H54 (cell line): ENCODE results near the gene GPR153.
A peak's percentile ranks its signal among the peaks of the same experiment; 100 is the strongest.

Source experiments
- DNase-seq: peaks from one replicate; pipeline ENCODE4 v3.0.0; 2011; ENCODE audit warnings: low spot score, mixed read lengths; ENCODE audit not compliant: insufficient read length
- FAIRE-seq: peaks from 3 replicates; lab custom pipeline; 2011; peaks lifted over from hg19 to GRCh38; lab: Jason Lieb, UNC
- POLR2A ChIP-seq: IDR thresholded peaks from 2 replicates; pipeline ENCODE4 v1.6.1; 2011; ENCODE audit warnings: low read depth, mild to moderate bottlenecking, low read length

The GPR153 gene

GRCh38 chr1:6254691-6255090 lies 6.2 kb downstream of the GPR153 start:
- TF ChIP-seq POLR2A, result no peak
- no peak for FAIRE-seq
- DNase-seq, result no peak

GRCh38 chr1:6253380-6253779 lies 7.5 kb downstream of the GPR153 start:
- no peak for TF ChIP-seq POLR2A
- FAIRE-seq (no peak), DNase-seq (no peak)

DNA sequence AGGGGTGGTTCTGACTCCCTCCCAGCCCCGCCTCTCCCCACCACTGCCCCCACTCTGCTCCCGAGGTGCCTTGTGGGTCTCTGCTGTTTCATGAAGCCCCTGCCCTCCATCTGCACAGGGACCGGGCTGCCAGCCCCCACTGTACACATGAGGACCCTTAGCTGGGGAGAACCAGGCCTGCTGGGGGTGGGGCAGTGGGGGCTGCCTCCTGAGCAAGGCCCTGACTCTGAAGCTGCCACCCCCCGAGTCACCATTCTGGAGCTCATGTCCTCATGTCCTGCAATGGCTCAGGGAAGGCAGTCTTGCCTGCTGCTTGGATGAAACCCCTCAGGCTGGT lies 8.6 kb downstream of the GPR153 start:
- DNase-seq (no peak), FAIRE-seq (no peak)
- no peak for TF ChIP-seq POLR2A

GRCh38 chr1:6251681-6252373 lies 9.1 kb downstream of the GPR153 start:
- no peak for FAIRE-seq
- no peak for TF ChIP-seq POLR2A
- DNase-seq, result no peak

GRCh38 chr1:6251233-6251632 lies 9.7 kb downstream of the GPR153 start:
- DNase-seq (no peak), FAIRE-seq (no peak)
- TF ChIP-seq POLR2A, result no peak

- TF ChIP-seq POLR2A, result no peak
- FAIRE-seq (no peak), DNase-seq (no peak)
Measured at GRCh38 chr1:6249739-6250689, 10.9 kb downstream of the GPR153 start.

- DNase-seq (no peak), FAIRE-seq (no peak)
- TF ChIP-seq POLR2A, result no peak
Measured at GRCh38 chr1:6248932-6249738, 11.8 kb downstream of the GPR153 start.

- FAIRE-seq, result no peak
- DNase-seq, result no peak
Measured at GRCh38 chr1:6248161-6248776, 12.6 kb downstream of the GPR153 start.

DNA sequence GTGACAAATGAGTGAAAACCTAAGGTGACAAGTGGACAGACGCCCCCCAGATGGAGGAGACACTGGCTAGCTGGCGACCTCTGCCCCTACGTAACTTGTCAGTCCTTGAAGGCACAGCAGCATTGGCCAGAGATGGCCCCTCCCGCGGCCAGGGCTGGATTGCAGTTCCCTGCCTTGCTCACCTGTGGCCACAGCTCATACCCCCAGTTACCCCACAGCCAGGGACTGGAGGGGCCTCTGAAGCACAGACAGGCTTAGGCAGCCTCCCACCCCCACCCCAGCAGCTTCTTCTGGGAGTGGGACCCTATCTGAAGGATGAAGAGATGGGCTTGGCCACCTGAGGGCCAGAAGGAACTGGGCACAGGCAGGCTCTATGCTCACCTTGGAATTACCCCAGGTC lies 13.2 kb downstream of the GPR153 start:
- no peak for FAIRE-seq
- no peak for TF ChIP-seq POLR2A
- DNase-seq, result no peak

More at GRCh38 chr1:6248161-6248776, 12.6 kb downstream of the GPR153 start:
- no peak for TF ChIP-seq POLR2A

GRCh38 chr1:6246497-6247467 lies 14.1 kb downstream of the GPR153 start:
- no peak for FAIRE-seq

DNA sequence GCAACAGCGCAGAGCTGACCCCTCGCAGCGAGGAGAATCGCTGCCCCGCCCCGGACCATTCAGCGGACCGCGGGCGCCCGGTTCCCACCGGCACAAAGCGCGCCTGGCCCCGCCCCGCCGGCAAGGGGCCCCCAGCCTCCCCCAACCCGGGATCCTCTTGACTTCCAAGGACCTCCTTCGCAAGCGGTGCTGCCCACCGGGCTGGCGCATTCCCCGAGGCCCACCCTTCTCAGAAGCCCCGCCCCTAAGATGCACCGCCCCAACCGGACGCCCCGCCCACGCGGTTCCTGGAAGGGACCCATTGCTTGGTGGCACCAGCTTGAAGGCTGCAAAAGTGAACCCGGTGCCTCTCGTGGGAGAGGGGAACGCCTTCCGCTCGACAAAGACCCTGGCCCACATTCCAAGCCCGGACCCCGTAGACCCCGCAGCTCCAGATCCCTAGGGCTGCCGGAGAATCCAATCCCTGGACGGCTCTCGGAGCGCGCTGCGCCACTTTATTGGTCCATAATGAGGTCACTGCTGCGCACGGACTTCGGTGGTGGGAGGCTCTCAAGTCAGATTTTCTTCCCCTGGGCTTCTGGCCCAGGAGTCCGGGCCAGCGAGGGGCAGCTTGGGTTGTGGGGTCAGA lies 14.9 kb downstream of the GPR153 start:
- FAIRE-seq (no peak), DNase-seq (no peak)
- TF ChIP-seq POLR2A, result no peak

More at GRCh38 chr1:6246497-6247467, 14.1 kb downstream of the GPR153 start:
- DNase-seq, result peak; percentile 94
- TF ChIP-seq POLR2A, result no peak
